Measurements from ENCODE around the gene GALNT15.

The GALNT15 gene

DNA sequence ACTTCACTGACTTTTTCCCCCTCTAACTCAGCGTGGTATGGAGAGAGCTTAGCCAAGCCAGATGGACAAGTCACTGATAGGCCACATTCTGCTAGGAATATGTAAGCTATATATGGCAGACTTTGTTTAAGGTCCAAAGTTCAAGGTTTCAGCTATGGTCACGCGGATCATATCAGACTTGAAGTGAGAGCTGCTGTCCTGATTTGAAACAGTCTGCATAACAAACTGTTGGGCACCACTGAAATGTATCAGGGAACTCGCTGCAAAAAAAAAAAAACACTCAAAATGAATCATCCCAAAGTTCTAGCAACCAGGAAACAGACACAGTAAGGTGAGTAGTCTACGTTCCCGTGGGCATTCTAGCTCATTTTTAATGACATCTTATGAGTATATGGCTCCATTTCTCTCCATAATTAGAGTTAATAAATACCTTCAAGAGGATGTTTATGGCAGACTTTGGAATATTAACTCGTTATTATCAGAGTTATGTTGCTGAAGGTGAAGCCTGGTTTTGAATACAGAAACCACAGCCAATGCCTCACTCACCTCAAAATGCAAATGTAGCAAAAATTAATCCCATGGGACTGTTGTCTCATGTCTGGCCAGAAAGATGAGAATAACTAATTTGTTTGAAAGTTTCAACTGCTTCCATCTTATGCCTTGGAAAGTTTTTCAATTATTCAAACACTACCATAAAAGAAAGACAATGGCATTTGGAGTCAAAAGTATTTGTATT lies 77.9 kb downstream of the GALNT15 start:
- Mint-ChIP-seq H3K36me3 (ENCODE audit: low read depth) (no peaks in the 10 kb centered on the region), H3K9me3 (no peaks in the 10 kb centered on the region), H3K4me3 (no peak overlapping the region), H3K27me3 (ENCODE audit: low read depth) (peaks cover 4% of the 10 kb centered on the region), H3K27ac (peak overlapping the region in 1 of 3 experiments; percentile 57), H3K4me1 (no peaks in the 10 kb centered on the region)
- no peak for TF ChIP-seq CTCF (IDR thresholded peaks at IDR 0.05; ENCODE audit: unreplicated experiment in 3 of 3)

DNA sequence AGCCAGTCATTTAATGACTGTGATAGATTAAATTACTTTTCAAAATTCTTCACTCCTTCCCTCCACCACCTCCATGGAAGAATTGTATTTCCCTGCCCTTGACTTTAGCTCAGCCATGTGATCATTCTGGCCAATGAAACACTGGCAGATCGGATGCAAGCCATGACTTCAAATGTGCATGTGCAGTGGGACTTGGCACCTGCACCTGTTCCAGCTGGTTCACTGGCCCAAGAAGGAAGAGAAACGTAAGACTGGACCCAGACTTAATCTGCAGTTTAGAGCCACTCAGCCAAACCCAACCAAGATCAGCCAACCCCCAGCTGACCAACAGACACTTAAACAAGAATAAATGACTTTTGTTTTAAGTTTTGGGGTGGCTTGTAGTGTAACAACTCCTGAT lies 78.5 kb downstream of the GALNT15 start:
- no peak for TF ChIP-seq CTCF (IDR thresholded peaks at IDR 0.05; ENCODE audit: unreplicated experiment in 3 of 3)
- no peaks in the 10 kb centered on the region for H3K4me1 Mint-ChIP-seq
- no peaks in the 10 kb centered on the region for H3K9me3 Mint-ChIP-seq
- H3K4me3 Mint-ChIP-seq, result no peak overlapping the region
- H3K27me3 Mint-ChIP-seq (ENCODE audit: low read depth), result peaks cover 3% of the 10 kb centered on the region
- H3K36me3 Mint-ChIP-seq (ENCODE audit: low read depth), result no peaks in the 10 kb centered on the region
- H3K27ac Mint-ChIP-seq, result no peak overlapping the region

DNA sequence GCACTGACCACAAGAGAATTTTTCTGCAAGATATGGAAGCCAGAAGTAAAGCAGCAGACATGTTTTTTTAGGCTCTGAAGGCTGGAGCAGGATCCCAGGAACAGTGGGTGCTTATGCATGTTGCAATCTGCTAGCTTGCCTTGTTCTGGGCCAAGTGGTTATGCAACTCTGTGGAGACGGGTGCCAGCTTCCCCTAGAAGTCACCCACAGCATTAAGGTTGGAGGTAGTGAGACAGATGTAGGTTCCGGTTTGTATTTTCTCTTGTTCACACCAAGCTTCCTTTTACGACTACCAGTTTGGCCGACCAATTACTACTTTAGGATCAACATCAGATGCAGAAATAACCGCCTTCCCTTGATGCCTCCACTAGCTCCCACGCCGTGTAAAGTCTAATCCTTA lies 79.1 kb downstream of the GALNT15 start:
- no peak for TF ChIP-seq CTCF (IDR thresholded peaks at IDR 0.05; ENCODE audit: unreplicated experiment in 3 of 3)
- Mint-ChIP-seq H3K27me3 (ENCODE audit: low read depth) (peaks cover 3% of the 10 kb centered on the region), H3K4me3 (no peak overlapping the region), H3K4me1 (no peaks in the 10 kb centered on the region), H3K27ac (no peak overlapping the region), H3K9me3 (no peaks in the 10 kb centered on the region), H3K36me3 (ENCODE audit: low read depth) (no peaks in the 10 kb centered on the region)

DNA sequence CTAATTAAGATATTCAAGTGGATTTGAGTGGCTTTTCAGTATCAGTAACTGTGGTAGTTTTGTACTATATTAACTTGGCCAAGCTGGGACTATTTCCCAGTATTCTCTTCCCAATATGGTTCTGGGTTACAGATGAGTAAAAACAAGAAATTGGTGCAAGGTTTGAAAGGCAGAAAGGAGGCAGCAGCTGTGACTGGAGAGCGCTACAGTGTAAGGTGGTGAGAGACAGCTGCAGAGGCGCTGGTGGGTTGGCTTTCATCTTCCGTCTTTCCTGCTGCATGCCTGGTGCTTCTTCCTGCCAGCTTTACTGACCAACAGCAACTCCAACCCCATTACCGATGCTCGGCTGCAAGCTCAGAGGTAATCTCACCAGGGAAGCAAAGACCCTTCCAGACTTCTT lies 80.4 kb downstream of the GALNT15 start:
- Mint-ChIP-seq H3K27ac (no peak overlapping the region), H3K4me1 (no peaks in the 10 kb centered on the region), H3K4me3 (no peak overlapping the region), H3K9me3 (no peaks in the 10 kb centered on the region), H3K36me3 (ENCODE audit: low read depth) (peaks cover 3% of the 10 kb centered on the region), H3K27me3 (ENCODE audit: low read depth) (peaks cover 3% of the 10 kb centered on the region)
- TF ChIP-seq CTCF (IDR thresholded peaks at IDR 0.05; ENCODE audit: unreplicated experiment in 3 of 3), result no peak

GRCh38 chr3:16255326-16255725 lies 80.8 kb downstream of the GALNT15 start:
- TF ChIP-seq CTCF (IDR thresholded peaks at IDR 0.05; ENCODE audit: unreplicated experiment in 3 of 3), result no peak
- no peaks in the 10 kb centered on the region for H3K9me3 Mint-ChIP-seq
- no peak overlapping the region for H3K4me3 Mint-ChIP-seq

GRCh38 chr3:16255726-16256125 lies 81.2 kb downstream of the GALNT15 start:
- peaks cover 5% of the 10 kb centered on the region for H3K36me3 Mint-ChIP-seq (ENCODE audit: low read depth)
- H3K27me3 Mint-ChIP-seq (ENCODE audit: low read depth), result peaks cover 3% of the 10 kb centered on the region
- H3K4me1 Mint-ChIP-seq, result no peaks in the 10 kb centered on the region
- no peak for TF ChIP-seq CTCF (IDR thresholded peaks at IDR 0.05; ENCODE audit: unreplicated experiment in 3 of 3)
- no peak overlapping the region for H3K4me3 Mint-ChIP-seq
- H3K27ac Mint-ChIP-seq, result no peak overlapping the region
- no peaks in the 10 kb centered on the region for H3K9me3 Mint-ChIP-seq

More at GRCh38 chr3:16255326-16255725, 80.8 kb downstream of the GALNT15 start:
- peaks cover 5% of the 10 kb centered on the region for H3K36me3 Mint-ChIP-seq (ENCODE audit: low read depth)
- no peaks in the 10 kb centered on the region for H3K4me1 Mint-ChIP-seq
- peaks cover 3% of the 10 kb centered on the region for H3K27me3 Mint-ChIP-seq (ENCODE audit: low read depth)
- no peak overlapping the region for H3K27ac Mint-ChIP-seq

Measured in nephron (organoid).